Karpas-422 (cell line): Measurements from ENCODE around the gene MROH2B. TPM values are rescaled to one million over a fixed set of nuclear protein-coding genes. Genes with fewer than 3 reads are reported as not detected.
A peak's percentile ranks its signal among the peaks of the same experiment; 100 is the strongest.

Experiments
- DNase-seq: peaks from one replicate; pipeline ENCODE4 v3.0.0-alpha.2; 2015
- H2AFZ ChIP-seq: fragments of 200-600 bp; sonication (generic); 2 replicates; pipeline ENCODE4 v1.6.1; 2014; ENCODE audit warnings: antibody characterized with exemption, low read length, mixed read lengths
- H3K27ac ChIP-seq: fragments of 200-600 bp; sonication (generic); 2 replicates; pipeline ENCODE4 v1.5.1; 2014; ENCODE audit warnings: mild to moderate bottlenecking, low read length, moderate library complexity
- H3K27me3 ChIP-seq: fragments of 200-600 bp; sonication (generic); 2 replicates; pipeline ENCODE4 v1.6.1; 2014; ENCODE audit warnings: low read length, mixed read lengths
- H3K36me3 ChIP-seq: fragments of 200-600 bp; sonication (generic); 2 replicates; pipeline ENCODE4 v1.6.1; 2014; ENCODE audit warnings: low read length, mixed read lengths; ENCODE audit not compliant: insufficient read depth
- H3K4me1 ChIP-seq: fragments of 200-600 bp; sonication (generic); 2 replicates; pipeline ENCODE4 v1.6.1; 2014; ENCODE audit warnings: mild to moderate bottlenecking, low read length, mixed read lengths
- H3K4me2 ChIP-seq: fragments of 200-600 bp; sonication (generic); 2 replicates; pipeline ENCODE4 v1.6.1; 2014; ENCODE audit warnings: low read length, low read depth, mild to moderate bottlenecking; ENCODE audit not compliant: poor library complexity, severe bottlenecking
- H3K4me3 ChIP-seq: fragments of 200-600 bp; sonication (generic); 2 replicates; pipeline ENCODE4 v1.5.1; 2014; ENCODE audit warnings: mild to moderate bottlenecking, antibody characterized with exemption, low read length, mixed read lengths
- H3K79me2 ChIP-seq: fragments of 200-600 bp; sonication (generic); 2 replicates; pipeline ENCODE4 v1.6.1; 2014; ENCODE audit warnings: mild to moderate bottlenecking, low read length, mixed read lengths
- H3K9ac ChIP-seq: fragments of 200-600 bp; sonication (generic); 2 replicates; pipeline ENCODE4 v1.6.0; 2014; ENCODE audit warnings: low read length
- H3K9me2 ChIP-seq: fragments of 200-600 bp; sonication (generic), shearing (Covaris generic); replicated peaks from 2 replicates; pipeline ENCODE4 v1.6.0; 2014; ENCODE audit warnings: mild to moderate bottlenecking, low read length, moderate library complexity; ENCODE audit not compliant: insufficient read depth
- H3K9me3 ChIP-seq: fragments of 300-700, 200-600 bp; sonication (generic); 2 replicates; pipeline ENCODE4 v1.6.1; 2014; ENCODE audit warnings: low read length, mixed read lengths
- H4K20me1 ChIP-seq: fragments of 200-600 bp; sonication (generic); 2 replicates; pipeline ENCODE4 v1.6.1; 2014; ENCODE audit warnings: mild to moderate bottlenecking, antibody characterized with exemption, low read length, low read depth; ENCODE audit not compliant: insufficient read depth
- total RNA-seq: library from RNA; depleted of rRNA; stranded (reverse); fragments of >200 nt; shearing (Covaris generic); gene quantifications from 2 replicates; pipeline ENCODE4 v1.2.3, GENCODE V29; 2014; ENCODE audit warnings: low replicate concordance

The MROH2B gene
- total RNA-seq, 1 experiment from 2014 or later = not detected

GRCh38 chr5:41095324-41096101, 24.4 kb upstream of the MROH2B start:
- H3K27me3 ChIP-seq = no peaks in the 10 kb centered on the region
- no peak overlapping the region for H3K9ac ChIP-seq
- no peaks in the 10 kb centered on the region; the same call in 1 of the 2 replicates for H3K36me3 ChIP-seq
- H3K79me2 ChIP-seq = no peaks in the 10 kb centered on the region
- H3K4me3 ChIP-seq = no peak overlapping the region
- no peak overlapping the region for H3K4me2 ChIP-seq
- DNase-seq = no peak
- H3K4me1 ChIP-seq = peaks cover 61% of the 10 kb centered on the region
- no peak overlapping the region for H3K27ac ChIP-seq
- peak overlapping the region; percentile 73 for H2AFZ ChIP-seq
- H3K9me2 ChIP-seq = no peaks in the 10 kb centered on the region; the same call in 1 of the 2 replicates
- H3K9me3 ChIP-seq = no peaks in the 10 kb centered on the region
- H4K20me1 ChIP-seq = no peaks in the 10 kb centered on the region

GRCh38 chr5:41094871-41095270, 23.7 kb upstream of the MROH2B start:
- peaks cover 61% of the 10 kb centered on the region for H3K4me1 ChIP-seq
- no peaks in the 10 kb centered on the region for H3K9me2 ChIP-seq
- no peaks in the 10 kb centered on the region for H3K79me2 ChIP-seq
- H3K27ac ChIP-seq = 0 out of 2 replicates have a peak overlapping the region, but pooled peaks have one; percentile 12
- H3K9me3 ChIP-seq = no peaks in the 10 kb centered on the region
- H3K4me3 ChIP-seq = no peak overlapping the region
- peak overlapping the region; percentile 35 for H3K4me2 ChIP-seq
- peak; percentile 74 for DNase-seq
- no peaks in the 10 kb centered on the region for H3K27me3 ChIP-seq
- peak overlapping the region; percentile 73 for H2AFZ ChIP-seq
- no peaks in the 10 kb centered on the region; the same call in 1 of the 2 replicates for H3K36me3 ChIP-seq
- H3K9ac ChIP-seq = no peak overlapping the region
- no peaks in the 10 kb centered on the region for H4K20me1 ChIP-seq

GRCh38 chr5:41093803-41094202, 22.7 kb upstream of the MROH2B start:
- no peak overlapping the region for H3K9ac ChIP-seq
- no peaks in the 10 kb centered on the region for H4K20me1 ChIP-seq

GRCh38 chr5:41087461-41087860, 16.3 kb upstream of the MROH2B start:
- DNase-seq = no peak
- no peaks in the 10 kb centered on the region for H3K9me2 ChIP-seq
- H3K36me3 ChIP-seq = no peaks in the 10 kb centered on the region
- 0 out of 2 replicates have a peak, but pooled peaks cover 2% of the 10 kb centered on the region for H3K9me3 ChIP-seq
- no peak overlapping the region for H3K4me3 ChIP-seq
- peaks cover 27% of the 10 kb centered on the region for H3K4me1 ChIP-seq
- no peaks in the 10 kb centered on the region for H3K27me3 ChIP-seq
- no peak overlapping the region for H3K9ac ChIP-seq
- H2AFZ ChIP-seq = no peak overlapping the region
- H3K27ac ChIP-seq = no peak overlapping the region
- no peaks in the 10 kb centered on the region for H3K79me2 ChIP-seq
- H4K20me1 ChIP-seq = no peaks in the 10 kb centered on the region
- no peak overlapping the region for H3K4me2 ChIP-seq

More at GRCh38 chr5:41093803-41094202, 22.7 kb upstream of the MROH2B start:
- Histone ChIP-seq H3K9me3 (no peaks in the 10 kb centered on the region), H3K4me3 (no peak overlapping the region), H3K27ac (0 out of 2 replicates have a peak overlapping the region, but pooled peaks have one; percentile 16), H3K4me1 (peaks cover 56% of the 10 kb centered on the region), H3K27me3 (no peaks in the 10 kb centered on the region), H3K4me2 (peak overlapping the region; percentile 35), H3K9me2 (no peaks in the 10 kb centered on the region), H3K36me3 (no peaks in the 10 kb centered on the region; the same call in 1 of the 2 replicates), H3K79me2 (no peaks in the 10 kb centered on the region), H2AFZ (no peak overlapping the region)
- DNase-seq = no peak

- Histone ChIP-seq H3K4me3 (no peak overlapping the region), H3K27ac (no peak overlapping the region), H3K27me3 (0 out of 2 replicates have a peak, but pooled peaks cover 4% of the 10 kb centered on the region), H3K9me3 (0 out of 2 replicates have a peak, but pooled peaks cover 2% of the 10 kb centered on the region), H3K79me2 (no peaks in the 10 kb centered on the region), H4K20me1 (no peaks in the 10 kb centered on the region), H3K4me1 (peaks cover 27% of the 10 kb centered on the region), H3K36me3 (no peaks in the 10 kb centered on the region), H3K9me2 (no peaks in the 10 kb centered on the region; the same call in 1 of the 2 replicates), H3K9ac (no peak overlapping the region), H3K4me2 (no peak overlapping the region), H2AFZ (no peak overlapping the region)
- no peak for DNase-seq
These were observed 12.2 kb upstream of the MROH2B start for GRCh38 chr5:41083306-41083705.

GRCh38 chr5:41071975-41072374, 833 bp upstream of the MROH2B start:
- Histone ChIP-seq H3K79me2 (no peaks in the 10 kb centered on the region), H3K4me3 (no peak overlapping the region), H3K4me2 (no peak overlapping the region), H3K27ac (no peak overlapping the region), H3K27me3 (no peaks in the 10 kb centered on the region), H3K9me3 (no peaks in the 10 kb centered on the region), H3K9ac (no peak overlapping the region), H2AFZ (no peak overlapping the region), H3K4me1 (no peaks in the 10 kb centered on the region), H4K20me1 (no peaks in the 10 kb centered on the region), H3K36me3 (no peaks in the 10 kb centered on the region), H3K9me2 (no peaks in the 10 kb centered on the region; the same call in 1 of the 2 replicates)
- no peak for DNase-seq

- no peak overlapping the region for H3K4me3 ChIP-seq
- H3K9me3 ChIP-seq = no peaks in the 10 kb centered on the region
- H3K4me2 ChIP-seq = no peak overlapping the region
- H3K4me1 ChIP-seq = no peaks in the 10 kb centered on the region
- H3K27ac ChIP-seq = no peak overlapping the region
- no peaks in the 10 kb centered on the region; the same call in 1 of the 2 replicates for H3K9me2 ChIP-seq
- no peaks in the 10 kb centered on the region for H3K27me3 ChIP-seq
- no peak overlapping the region for H2AFZ ChIP-seq
- H3K9ac ChIP-seq = no peak overlapping the region
- DNase-seq = no peak
- H3K79me2 ChIP-seq = no peaks in the 10 kb centered on the region
- no peaks in the 10 kb centered on the region for H3K36me3 ChIP-seq
- H4K20me1 ChIP-seq = no peaks in the 10 kb centered on the region
These were observed 3.2 kb downstream of the MROH2B start for GRCh38 chr5:41067714-41068568.
